ENCODE data around the gene MTOR.

Gene MTOR

GRCh38 chr1:11293856-11294255 lies 31.5 kb upstream of the MTOR start:
- Histone ChIP-seq H3K27ac (no peak overlapping the region), H3K36me3 (peaks cover 24% of the 10 kb centered on the region), H3K27me3 (ENCODE audit: insufficient read depth, low read depth, severe bottlenecking) (no peaks in the 10 kb centered on the region), H3K4me3 (ENCODE audit: low read depth, low read length) (no peak overlapping the region), H3K9me3 (ENCODE audit: severe bottlenecking) (no peaks in the 10 kb centered on the region)
- no peak for DNase-seq
- TF ChIP-seq CTCF (IDR thresholded peaks at IDR 0.05; ENCODE audit: low read depth, low read length) = no peak

GRCh38 chr1:11291049-11291448 lies 28.7 kb upstream of the MTOR start:
- H3K27me3 ChIP-seq (ENCODE audit: insufficient read depth, low read depth, severe bottlenecking) = no peaks in the 10 kb centered on the region
- peaks cover 40% of the 10 kb centered on the region for H3K36me3 ChIP-seq
- TF ChIP-seq CTCF (IDR thresholded peaks at IDR 0.05; ENCODE audit: low read depth, low read length) = no peak

GRCh38 chr1:11289064-11289463 lies 26.7 kb upstream of the MTOR start:
- DNase-seq = no peak
- TF ChIP-seq CTCF (IDR thresholded peaks at IDR 0.05; ENCODE audit: low read depth, low read length) = no peak
- Histone ChIP-seq H3K27me3 (ENCODE audit: insufficient read depth, low read depth, severe bottlenecking) (no peaks in the 10 kb centered on the region), H3K9me3 (ENCODE audit: severe bottlenecking) (no peaks in the 10 kb centered on the region), H3K4me3 (ENCODE audit: low read depth, low read length) (no peak overlapping the region), H3K27ac (no peak overlapping the region), H3K36me3 (peaks cover 36% of the 10 kb centered on the region)

More at GRCh38 chr1:11291049-11291448, 28.7 kb upstream of the MTOR start:
- Histone ChIP-seq H3K4me3 (ENCODE audit: low read depth, low read length) (no peak overlapping the region), H3K27ac (no peak overlapping the region), H3K9me3 (ENCODE audit: severe bottlenecking) (no peaks in the 10 kb centered on the region)
- DNase-seq = no peak

GRCh38 chr1:11286735-11287410 lies 24.5 kb upstream of the MTOR start:
- H3K4me3 ChIP-seq (ENCODE audit: low read depth, low read length) = no peak overlapping the region
- no peaks in the 10 kb centered on the region for H3K9me3 ChIP-seq (ENCODE audit: severe bottlenecking)
- H3K27ac ChIP-seq = peak overlapping the region; percentile 43
- no peak for TF ChIP-seq CTCF (IDR thresholded peaks at IDR 0.05; ENCODE audit: low read depth, low read length)
- DNase-seq = no peak
- H3K27me3 ChIP-seq (ENCODE audit: insufficient read depth, low read depth, severe bottlenecking) = no peaks in the 10 kb centered on the region
- peaks cover 44% of the 10 kb centered on the region for H3K36me3 ChIP-seq

GRCh38 chr1:11285883-11286734 lies 23.8 kb upstream of the MTOR start:
- Histone ChIP-seq H3K27ac (peak overlapping the region; percentile 43), H3K9me3 (ENCODE audit: severe bottlenecking) (no peaks in the 10 kb centered on the region), H3K4me3 (ENCODE audit: low read depth, low read length) (no peak overlapping the region), H3K36me3 (peaks cover 45% of the 10 kb centered on the region), H3K27me3 (ENCODE audit: insufficient read depth, low read depth, severe bottlenecking) (no peaks in the 10 kb centered on the region)
- peak; percentile 42; the same call in 1 of the 2 replicates for TF ChIP-seq CTCF (IDR thresholded peaks at IDR 0.05; ENCODE audit: low read depth, low read length)
- no peak for DNase-seq
